ENCODE results near the gene THOC6. TPM values are rescaled to one million over a fixed set of nuclear protein-coding genes. Genes with fewer than 3 reads are reported as not detected.

The THOC6 gene
- total RNA-seq, 1 experiment from 2014 or later, result 120 TPM

- in situ Hi-C loops (cut with HindIII; ENCODE audit: low sequenced_read_pairs), result no loop called here
- peak; percentile 39 for DNase-seq (ENCODE audit: low spot score)
Measured at GRCh38 chr16:3012828-3013420, 10.9 kb upstream of the THOC6 start, which contains the start of gene CLDN9. Gene CLDN9, plus strand, starts transcription at chr16:3012923. Its CDS starts 440 bp downstream, at chr16:3013363.

- in situ Hi-C loops (cut with HindIII; ENCODE audit: low sequenced_read_pairs), result no loop called here
- no peak for DNase-seq (ENCODE audit: low spot score)
Measured at GRCh38 chr16:3013491-3013951, 10.3 kb upstream of the THOC6 start.

- in situ Hi-C loops (cut with HindIII; ENCODE audit: low sequenced_read_pairs), result no loop called here
- no peak for DNase-seq (ENCODE audit: low spot score)
Measured at GRCh38 chr16:3013998-3014690, 9.7 kb upstream of the THOC6 start.

DNA sequence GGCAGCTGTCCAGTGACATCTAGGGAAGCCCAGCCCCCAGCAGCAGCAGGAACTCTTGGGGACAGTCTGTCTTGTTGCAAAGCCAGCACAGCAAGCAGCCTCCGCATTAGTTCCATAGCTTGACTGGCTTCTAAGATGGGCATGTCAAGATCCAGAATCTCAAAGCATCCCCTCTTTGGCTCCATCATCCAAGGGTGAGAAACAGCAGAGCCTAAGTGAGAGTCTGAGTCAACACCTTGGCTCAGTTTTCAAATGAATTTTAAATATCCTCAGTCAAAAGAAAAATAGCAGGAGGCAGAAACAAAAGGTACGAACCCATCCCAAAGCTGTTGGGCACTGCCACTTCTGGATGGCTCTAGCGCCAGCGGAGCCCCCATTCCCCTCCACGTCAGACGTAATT, 8.9 kb upstream of the THOC6 start:
- in situ Hi-C loops (cut with HindIII; ENCODE audit: low sequenced_read_pairs), result no loop called here

DNA sequence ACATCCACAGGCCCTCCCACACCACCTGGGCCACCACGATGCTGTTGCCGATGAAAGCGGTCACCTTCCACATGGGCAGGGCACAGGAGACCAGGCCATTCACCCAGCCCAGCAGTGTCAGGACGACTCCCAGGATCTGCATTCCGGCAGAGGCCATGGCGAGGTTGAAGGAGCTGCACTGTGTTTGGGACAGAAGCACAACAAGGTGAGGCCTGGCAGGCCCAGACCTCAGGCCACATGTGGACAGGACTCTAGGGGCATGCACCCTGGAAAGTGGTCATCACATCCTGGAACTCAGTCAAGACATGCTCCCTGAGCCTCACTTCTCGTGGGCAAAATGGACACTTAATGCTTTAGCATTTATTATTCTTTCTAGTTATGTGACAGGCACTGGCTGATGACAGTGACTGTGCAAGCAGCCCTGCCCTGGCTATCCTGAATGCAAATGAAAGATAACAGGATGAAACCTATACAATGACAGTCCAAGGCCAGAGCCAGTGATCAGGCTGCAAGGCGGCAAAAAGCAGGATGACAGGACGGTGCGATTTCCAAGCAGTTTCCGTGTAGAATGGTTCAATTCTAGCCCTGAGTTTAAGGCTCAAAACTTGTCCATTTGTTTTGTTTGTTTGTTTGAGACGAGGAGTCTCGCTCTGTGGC, 7.8 kb upstream of the THOC6 start:
- DNase-seq (ENCODE audit: low spot score), result no peak
- in situ Hi-C loops (cut with HindIII; ENCODE audit: low sequenced_read_pairs), result no loop called here

More for the DNA sequence above, 8.9 kb upstream of the THOC6 start:
- no peak for DNase-seq (ENCODE audit: low spot score)

DNA sequence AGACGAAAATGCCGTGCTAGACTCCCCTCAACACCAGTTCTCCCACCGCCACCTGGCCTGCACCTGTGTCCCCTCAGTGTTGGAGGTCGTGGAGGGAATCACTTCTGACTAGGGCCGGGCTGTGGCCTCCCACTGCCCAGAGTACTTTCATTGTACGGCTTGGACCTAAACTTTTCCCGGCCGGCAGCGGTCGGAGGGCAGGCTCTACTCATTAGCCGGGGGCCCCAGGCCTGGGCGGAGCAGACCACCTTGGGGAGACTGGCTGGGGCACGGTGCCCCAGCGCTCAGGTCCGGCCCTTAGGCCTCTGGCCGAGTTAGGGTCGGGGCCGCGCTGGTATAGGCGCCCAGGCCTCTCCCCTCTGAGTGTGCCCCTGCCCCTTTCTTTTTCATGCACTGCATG, 6.5 kb upstream of the THOC6 start:
- DNase-seq (ENCODE audit: low spot score), result no peak
- in situ Hi-C loops (cut with HindIII; ENCODE audit: low sequenced_read_pairs), result no loop called here

GRCh38 chr16:3017794-3018506, 5.9 kb upstream of the THOC6 start, which contains the start of gene CLDN6:
Gene CLDN6, minus strand, starts transcription at chr16:3018183. Its CDS starts 2,162 bp downstream, at chr16:3016021.
- no peak for DNase-seq (ENCODE audit: low spot score)
- in situ Hi-C loops (cut with HindIII; ENCODE audit: low sequenced_read_pairs), result no loop called here

- no peak for DNase-seq (ENCODE audit: low spot score)
- in situ Hi-C loops (cut with HindIII; ENCODE audit: low sequenced_read_pairs), result no loop called here
Measured at GRCh38 chr16:3019594-3020246, 4.1 kb upstream of the THOC6 start.

- DNase-seq (ENCODE audit: low spot score), result peak; percentile 54
- in situ Hi-C loops (cut with HindIII; ENCODE audit: low sequenced_read_pairs), result no loop called here
Measured at GRCh38 chr16:3020247-3020603, 3.6 kb upstream of the THOC6 start, which contains the start of gene TNFRSF12A. Gene TNFRSF12A, plus strand, starts transcription at chr16:3020368. Its CDS starts 30 bp downstream, at chr16:3020398.

- peak; percentile 41 for DNase-seq (ENCODE audit: low spot score)
- in situ Hi-C loops (cut with HindIII; ENCODE audit: low sequenced_read_pairs), result no loop called here
Measured at GRCh38 chr16:3020604-3021448, 3.0 kb upstream of the THOC6 start.

DNA sequence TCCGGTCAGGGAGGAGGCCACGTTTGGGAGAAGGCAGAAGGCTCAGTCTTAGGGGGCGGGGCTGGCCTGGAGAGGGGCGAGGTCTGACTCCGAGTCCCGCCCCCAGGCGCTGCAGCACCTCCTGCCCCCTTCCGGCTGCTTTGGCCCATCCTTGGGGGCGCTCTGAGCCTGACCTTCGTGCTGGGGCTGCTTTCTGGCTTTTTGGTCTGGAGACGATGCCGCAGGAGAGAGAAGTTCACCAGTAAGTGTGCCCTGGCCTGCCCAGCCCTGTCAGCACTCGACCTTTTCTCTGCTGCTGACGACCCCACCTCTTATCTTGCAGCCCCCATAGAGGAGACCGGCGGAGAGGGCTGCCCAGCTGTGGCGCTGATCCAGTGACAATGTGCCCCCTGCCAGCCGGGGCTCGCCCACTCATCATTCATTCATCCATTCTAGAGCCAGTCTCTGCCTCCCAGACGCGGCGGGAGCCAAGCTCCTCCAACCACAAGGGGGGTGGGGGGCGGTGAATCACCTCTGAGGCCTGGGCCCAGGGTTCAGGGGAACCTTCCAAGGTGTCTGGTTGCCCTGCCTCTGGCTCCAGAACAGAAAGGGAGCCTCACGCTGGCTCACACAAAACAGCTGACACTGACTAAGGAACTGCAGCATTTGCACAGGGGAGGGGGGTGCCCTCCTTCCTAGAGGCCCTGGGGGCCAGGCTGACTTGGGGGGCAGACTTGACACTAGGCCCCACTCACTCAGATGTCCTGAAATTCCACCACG, 2.2 kb upstream of the THOC6 start:
- peak; percentile 69 for DNase-seq (ENCODE audit: low spot score)
- in situ Hi-C loops (cut with HindIII; ENCODE audit: low sequenced_read_pairs), result no loop called here

DNA sequence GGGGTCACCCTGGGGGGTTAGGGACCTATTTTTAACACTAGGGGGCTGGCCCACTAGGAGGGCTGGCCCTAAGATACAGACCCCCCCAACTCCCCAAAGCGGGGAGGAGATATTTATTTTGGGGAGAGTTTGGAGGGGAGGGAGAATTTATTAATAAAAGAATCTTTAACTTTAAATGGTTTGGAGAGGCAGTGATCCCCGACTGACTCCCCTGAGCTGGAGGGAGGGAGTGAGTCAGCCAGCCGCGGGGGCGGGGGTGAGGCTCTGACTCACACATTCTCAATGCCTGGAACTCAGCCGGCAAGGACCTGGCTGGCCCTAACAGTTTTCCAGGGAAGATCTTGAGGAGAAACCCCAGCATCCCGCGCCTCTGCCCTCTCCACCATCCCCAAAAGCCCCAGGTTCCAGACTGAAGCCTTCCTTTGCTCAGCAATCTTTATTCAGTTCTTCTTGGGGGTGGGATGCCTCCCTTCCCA, 1.6 kb upstream of the THOC6 start:
- peak; percentile 62 for DNase-seq (ENCODE audit: low spot score)
- in situ Hi-C loops (cut with HindIII; ENCODE audit: low sequenced_read_pairs), result no loop called here

- in situ Hi-C loops (cut with HindIII; ENCODE audit: low sequenced_read_pairs), result no loop called here
- DNase-seq (ENCODE audit: low spot score), result peak; percentile 24
Measured at GRCh38 chr16:3022684-3023414, 986 bp upstream of the THOC6 start.

- DNase-seq (ENCODE audit: low spot score), result peak; percentile 70
- in situ Hi-C loops (cut with HindIII; ENCODE audit: low sequenced_read_pairs), result no loop called here
Measured at GRCh38 chr16:3023415-3023668, 493 bp upstream of the THOC6 start.

DNA sequence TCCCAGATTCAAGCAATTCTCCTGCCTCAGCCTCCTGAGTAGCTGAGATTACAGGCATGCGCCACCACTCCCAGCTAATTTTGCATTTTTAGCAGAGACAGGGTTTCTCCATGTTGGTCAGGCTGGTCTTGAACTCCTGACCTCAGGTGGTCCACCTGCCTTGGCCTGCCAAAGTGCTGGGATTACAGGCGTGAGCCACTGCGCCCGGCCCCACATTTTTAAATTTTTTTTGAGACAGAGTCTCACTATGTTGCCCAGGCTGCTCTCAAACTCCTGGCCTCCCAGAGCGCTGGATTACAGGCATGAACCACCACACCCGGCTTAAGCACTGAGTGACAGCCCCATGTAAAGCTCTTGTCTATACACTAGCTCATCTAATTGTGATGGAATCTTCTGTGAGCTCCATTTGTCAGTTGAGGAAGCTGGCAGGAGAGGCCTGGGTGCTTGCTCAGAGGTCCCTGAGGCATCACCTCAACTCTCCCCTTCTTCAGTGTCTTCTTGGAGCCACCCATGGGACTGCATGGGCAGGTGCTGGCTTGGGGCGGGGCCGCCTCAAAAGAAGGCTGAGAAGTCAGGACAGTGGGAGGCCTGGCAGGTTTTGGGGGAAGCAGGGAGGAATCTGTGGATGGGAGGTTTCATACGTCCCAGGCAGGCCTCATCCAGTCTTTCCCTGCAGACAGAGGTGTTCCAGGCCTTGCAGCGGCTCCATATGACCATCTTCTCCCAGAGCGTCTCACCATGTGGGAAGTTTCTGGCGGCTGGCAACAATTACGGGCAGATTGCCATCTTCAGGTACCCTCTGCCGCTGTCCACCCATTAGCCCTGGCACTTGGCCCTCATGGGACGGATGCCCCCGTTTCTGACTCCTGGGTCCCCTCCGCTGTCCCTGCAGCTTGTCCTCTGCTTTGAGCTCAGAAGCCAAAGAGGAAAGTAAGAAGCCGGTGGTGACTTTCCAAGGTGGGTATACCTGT, 1.5 kb downstream of the THOC6 start:
- in situ Hi-C loops (cut with HindIII; ENCODE audit: low sequenced_read_pairs), result no loop called here
- no peak for DNase-seq (ENCODE audit: low spot score)

- in situ Hi-C loops (cut with HindIII; ENCODE audit: low sequenced_read_pairs), result no loop called here
- DNase-seq (ENCODE audit: low spot score), result no peak
Measured at GRCh38 chr16:3026003-3026378, 2.2 kb downstream of the THOC6 start.

All from G401 (cell line).